Spleen (tissue), 7 donors: ENCODE data around the gene FCAMR.

Experiments
- CTCF ChIP-seq, 11 experiments: fragments of 200-600 bp in 7 of 11; fragments of 450-650 bp in 4 of 11; sonication (generic) in 4 of 11; IDR thresholded peaks in 8 of 11; conservative IDR thresholded peaks in 3 of 11; 1 replicate in 7 of 11; 2 replicates in 4 of 11; pipeline versions ENCODE4 v1.4.0 to v1.8.0; 2016 to 2021; ENCODE audit warnings: antibody characterized with exemption in 11 of 11, inconsistent platforms in 4 of 11, mild to moderate bottlenecking in 1 of 11
- POLR2AphosphoS5 ChIP-seq, 3 donors: sonication (generic); formaldehyde crosslinking; IDR thresholded peaks; one replicate each; pipeline ENCODE4 v1.5.1; 2017; ENCODE audit warnings: antibody characterized with exemption in 3 of 3
- donor health status: DM: no; HTN: no; CAD: no; lungs with moderate emphysema.
- donor health status: DM: no; HTN: no; CAD: no.
- donor health status: DM: no; HTN: no; CAD: no.

GRCh38 chr1:206913766-206914537 is 56.3 kb downstream of the FCAMR start:
- TF ChIP-seq POLR2AphosphoS5 (IDR thresholded peaks at IDR 0.05) (no peak), CTCF (IDR thresholded peaks at IDR 0.05 in 8 of 11, conservative IDR thresholded peaks at IDR 0.05 in 3 of 11) (no peak)
